ENCODE measurements around the gene ARHGEF26.

ARHGEF26 gene

GRCh38 chr3:154275965-154276364, 154.8 kb downstream of the ARHGEF26 start:
- no peak for ATAC-seq
- no peaks in the 10 kb centered on the region for H3K4me1 Mint-ChIP-seq
- H3K9me3 Mint-ChIP-seq = no peaks in the 10 kb centered on the region
- H3K27ac Mint-ChIP-seq = no peak overlapping the region
- peaks cover 62% of the 10 kb centered on the region for H3K36me3 Mint-ChIP-seq
- no peaks in the 10 kb centered on the region for H3K27me3 Mint-ChIP-seq
- H3K4me3 Mint-ChIP-seq = no peak overlapping the region

GRCh38 chr3:154280161-154280560, 159.0 kb downstream of the ARHGEF26 start:
- H3K4me1 Mint-ChIP-seq = peaks cover 2% of the 10 kb centered on the region
- no peak overlapping the region for H3K4me3 Mint-ChIP-seq
- peaks cover 53% of the 10 kb centered on the region for H3K36me3 Mint-ChIP-seq
- no peak overlapping the region for H3K27ac Mint-ChIP-seq
- no peak for ATAC-seq
- no peaks in the 10 kb centered on the region for H3K27me3 Mint-ChIP-seq
- H3K9me3 Mint-ChIP-seq = no peaks in the 10 kb centered on the region

GRCh38 chr3:154285221-154285620, 164.0 kb downstream of the ARHGEF26 start:
- no peak for ATAC-seq
- peaks cover 6% of the 10 kb centered on the region for H3K4me1 Mint-ChIP-seq
- H3K36me3 Mint-ChIP-seq = peaks cover 61% of the 10 kb centered on the region
- peak overlapping the region; percentile 64 for H3K27ac Mint-ChIP-seq
- H3K9me3 Mint-ChIP-seq = no peaks in the 10 kb centered on the region
- no peaks in the 10 kb centered on the region for H3K27me3 Mint-ChIP-seq
- no peak overlapping the region for H3K4me3 Mint-ChIP-seq

- H3K36me3 Mint-ChIP-seq = peaks cover 64% of the 10 kb centered on the region
- peaks cover 4% of the 10 kb centered on the region for H3K4me1 Mint-ChIP-seq
- no peak for ATAC-seq
- no peaks in the 10 kb centered on the region for H3K9me3 Mint-ChIP-seq
- H3K4me3 Mint-ChIP-seq = no peak overlapping the region
- no peaks in the 10 kb centered on the region for H3K27me3 Mint-ChIP-seq
- no peak overlapping the region for H3K27ac Mint-ChIP-seq
These were observed 169.0 kb downstream of the ARHGEF26 start for GRCh38 chr3:154290187-154290586.

GRCh38 chr3:154294016-154294415, 172.8 kb downstream of the ARHGEF26 start:
- no peaks in the 10 kb centered on the region for H3K9me3 Mint-ChIP-seq
- H3K4me1 Mint-ChIP-seq = no peaks in the 10 kb centered on the region
- no peak overlapping the region for H3K4me3 Mint-ChIP-seq
- ATAC-seq = no peak
- no peak overlapping the region for H3K27ac Mint-ChIP-seq
- H3K36me3 Mint-ChIP-seq = peaks cover 51% of the 10 kb centered on the region
- no peaks in the 10 kb centered on the region for H3K27me3 Mint-ChIP-seq

- no peak for ATAC-seq
- H3K27ac Mint-ChIP-seq = peak overlapping the region; percentile 64
- no peak overlapping the region for H3K4me3 Mint-ChIP-seq
- peaks cover 54% of the 10 kb centered on the region for H3K36me3 Mint-ChIP-seq
- no peaks in the 10 kb centered on the region for H3K4me1 Mint-ChIP-seq
- no peaks in the 10 kb centered on the region for H3K9me3 Mint-ChIP-seq
- no peaks in the 10 kb centered on the region for H3K27me3 Mint-ChIP-seq
These were observed 180.4 kb downstream of the ARHGEF26 start for GRCh38 chr3:154301561-154301960.

GRCh38 chr3:154304116-154304786, 183.1 kb downstream of the ARHGEF26 start:
- Mint-ChIP-seq H3K27me3 (no peaks in the 10 kb centered on the region), H3K4me3 (no peak overlapping the region), H3K4me1 (peaks cover 12% of the 10 kb centered on the region), H3K9me3 (no peaks in the 10 kb centered on the region), H3K36me3 (peaks cover 68% of the 10 kb centered on the region), H3K27ac (no peak overlapping the region)
- ATAC-seq = no peak

GRCh38 chr3:154304936-154305335, 183.7 kb downstream of the ARHGEF26 start:
- H3K27me3 Mint-ChIP-seq = no peaks in the 10 kb centered on the region
- H3K4me3 Mint-ChIP-seq = no peak overlapping the region
- ATAC-seq = no peak
- no peaks in the 10 kb centered on the region for H3K9me3 Mint-ChIP-seq
- no peak overlapping the region for H3K27ac Mint-ChIP-seq
- H3K36me3 Mint-ChIP-seq = peaks cover 72% of the 10 kb centered on the region
- peaks cover 12% of the 10 kb centered on the region for H3K4me1 Mint-ChIP-seq

GRCh38 chr3:154307363-154307762, 186.2 kb downstream of the ARHGEF26 start:
- Mint-ChIP-seq H3K4me1 (peaks cover 12% of the 10 kb centered on the region), H3K4me3 (no peak overlapping the region), H3K36me3 (peaks cover 51% of the 10 kb centered on the region), H3K27ac (no peak overlapping the region), H3K27me3 (no peaks in the 10 kb centered on the region), H3K9me3 (no peaks in the 10 kb centered on the region)
- no peak for ATAC-seq
